HFFc6 (cell line): Measurements from ENCODE around the gene ATXN1. TPM values are rescaled to one million over a fixed set of nuclear protein-coding genes. Genes with fewer than 3 reads are reported as not detected.

Experiments
- DNase-seq: peaks from one replicate; pipeline ENCODE4 v3.0.0-alpha.2; 2018
- H3K27ac Mint-ChIP-seq: 2 replicates; pipeline ENCODE4 v1.8.0; 2020; ENCODE audit warnings: mild to moderate bottlenecking, mixed read lengths
- H3K27me3 Mint-ChIP-seq: 2 replicates; pipeline ENCODE4 v1.8.0; 2021; ENCODE audit warnings: mild to moderate bottlenecking, moderate library complexity, mixed read lengths; ENCODE audit not compliant: insufficient read depth
- H3K36me3 Mint-ChIP-seq: 2 replicates; pipeline ENCODE4 v1.8.0; 2021; ENCODE audit warnings: low read depth, mixed read lengths
- H3K4me1 Mint-ChIP-seq: 2 replicates; pipeline ENCODE4 v1.8.0; 2020; ENCODE audit warnings: low read depth, mixed read lengths
- H3K4me3 Mint-ChIP-seq: 2 replicates; pipeline ENCODE4 v1.8.0; 2020; ENCODE audit warnings: mild to moderate bottlenecking, moderate library complexity, mixed read lengths
- H3K9me3 Mint-ChIP-seq: 2 replicates; pipeline ENCODE4 v1.8.0; 2020; ENCODE audit warnings: mild to moderate bottlenecking, mixed read lengths
- CTCF ChIP-seq: fragments of 200-600 bp; sonication (generic); IDR thresholded peaks from 2 replicates; pipeline ENCODE4 v1.5.0; 2021; ENCODE audit warnings: antibody characterized with exemption, mild to moderate bottlenecking
- total RNA-seq, 6 experiments: library from RNA; stranded (reverse); fragmentation: NEBNext Ultra II Directional; extraction: Animal tissue kit (Norgen Biotek cat#: 25700); gene quantifications; 2 replicates in 1 of 6; 3 replicates in 5 of 6; pipeline ENCODE4 v1.2.3, GENCODE V29; 2021

The ATXN1 gene
- total RNA-seq, 6 experiments from 2014 or later: 28.2 to 41.5 (median 30.5) TPM

- DNase-seq: no peak
- TF ChIP-seq CTCF: no peak
- H3K36me3 Mint-ChIP-seq: peaks cover 10% of the 10 kb centered on the region
- H3K9me3 Mint-ChIP-seq: peaks cover 6% of the 10 kb centered on the region; the same call in 1 of the 2 replicates
- H3K27ac Mint-ChIP-seq: no peak overlapping the region
- H3K27me3 Mint-ChIP-seq: peaks cover 6% of the 10 kb centered on the region
- H3K4me3 Mint-ChIP-seq: no peak overlapping the region
- H3K4me1 Mint-ChIP-seq: peaks cover 10% of the 10 kb centered on the region
Measured at GRCh38 chr6:16258709-16259075, 502.6 kb downstream of the ATXN1 start.

GRCh38 chr6:16257999-16258708 lies 503.1 kb downstream of the ATXN1 start:
- Mint-ChIP-seq H3K9me3 (peaks cover 6% of the 10 kb centered on the region; the same call in 1 of the 2 replicates), H3K36me3 (peaks cover 10% of the 10 kb centered on the region), H3K27me3 (peaks cover 4% of the 10 kb centered on the region; the same call in 1 of the 2 replicates), H3K4me1 (peaks cover 10% of the 10 kb centered on the region), H3K27ac (no peak overlapping the region), H3K4me3 (no peak overlapping the region)
- no peak for TF ChIP-seq CTCF
- DNase-seq: peak; percentile 8

GRCh38 chr6:16256781-16257180 lies 504.5 kb downstream of the ATXN1 start:
- H3K4me3 Mint-ChIP-seq: no peak overlapping the region
- no peak for DNase-seq
- no peak for TF ChIP-seq CTCF
- peaks cover 6% of the 10 kb centered on the region; the same call in 1 of the 2 replicates for H3K9me3 Mint-ChIP-seq
- peaks cover 5% of the 10 kb centered on the region for H3K27me3 Mint-ChIP-seq
- H3K36me3 Mint-ChIP-seq: peaks cover 10% of the 10 kb centered on the region
- peaks cover 10% of the 10 kb centered on the region for H3K4me1 Mint-ChIP-seq
- no peak overlapping the region for H3K27ac Mint-ChIP-seq

- H3K36me3 Mint-ChIP-seq: peaks cover 10% of the 10 kb centered on the region
- no peak for DNase-seq
- peaks cover 6% of the 10 kb centered on the region; the same call in 1 of the 2 replicates for H3K9me3 Mint-ChIP-seq
- no peak overlapping the region for H3K27ac Mint-ChIP-seq
- H3K27me3 Mint-ChIP-seq: peaks cover 5% of the 10 kb centered on the region
- no peak overlapping the region for H3K4me3 Mint-ChIP-seq
- H3K4me1 Mint-ChIP-seq: peaks cover 10% of the 10 kb centered on the region
- TF ChIP-seq CTCF: no peak
Measured at GRCh38 chr6:16254535-16254934, 506.7 kb downstream of the ATXN1 start.

- Mint-ChIP-seq H3K27ac (no peak overlapping the region), H3K9me3 (peaks cover 6% of the 10 kb centered on the region; the same call in 1 of the 2 replicates), H3K27me3 (peaks cover 5% of the 10 kb centered on the region)
Measured at GRCh38 chr6:16253399-16254144, 507.7 kb downstream of the ATXN1 start.

More at GRCh38 chr6:16253399-16254144, 507.7 kb downstream of the ATXN1 start:
- Mint-ChIP-seq H3K4me1 (peaks cover 10% of the 10 kb centered on the region), H3K36me3 (peaks cover 10% of the 10 kb centered on the region), H3K4me3 (no peak overlapping the region)
- DNase-seq: no peak
- TF ChIP-seq CTCF: no peak
